GM12872 (cell line): Measurements from ENCODE around the gene MOV10L1.

Experiments used
- CTCF ChIP-seq: IDR thresholded peaks from 3 replicates; pipeline ENCODE4 v1.5.1; 2011; ENCODE audit warnings: low read depth, mild to moderate bottlenecking, low read length, moderate library complexity; ENCODE audit not compliant: insufficient read depth

Gene MOV10L1

GRCh38 chr22:50201191-50202129 is 111.7 kb downstream of the MOV10L1 start:
- TF ChIP-seq CTCF, result no peak

GRCh38 chr22:50202130-50202666 is 112.4 kb downstream of the MOV10L1 start:
- no peak for TF ChIP-seq CTCF

GRCh38 chr22:50203288-50203687 is 113.5 kb downstream of the MOV10L1 start:
- TF ChIP-seq CTCF, result no peak

GRCh38 chr22:50204571-50204970 is 114.8 kb downstream of the MOV10L1 start:
- TF ChIP-seq CTCF, result no peak

GRCh38 chr22:50205781-50206569 is 116.2 kb downstream of the MOV10L1 start:
- no peak for TF ChIP-seq CTCF

- peak; percentile 49; the same call in 2 of the 3 replicates for TF ChIP-seq CTCF
These were observed 116.8 kb downstream of the MOV10L1 start for GRCh38 chr22:50206599-50206998.

- no peak for TF ChIP-seq CTCF
These were observed 117.8 kb downstream of the MOV10L1 start for GRCh38 chr22:50207383-50208140.
